Skeletal muscle satellite cell (primary cell): ENCODE measurements around the gene TTC22. TPM values are rescaled to one million over a fixed set of nuclear protein-coding genes. Genes with fewer than 3 reads are reported as not detected.

Experiments used
- H3K27me3 ChIP-seq: 2 replicates; pipeline ENCODE4 v1.7.0; 2013; ENCODE audit warnings: low read length; ENCODE audit not compliant: control insufficient read depth, insufficient read depth
- H3K36me3 ChIP-seq: 2 replicates; pipeline ENCODE4 v1.7.0; 2013; ENCODE audit warnings: mild to moderate bottlenecking, control low read depth, low read length; ENCODE audit not compliant: insufficient read depth
- H3K4me1 ChIP-seq: 2 replicates; pipeline ENCODE4 v1.7.0; 2013; ENCODE audit warnings: low read length; ENCODE audit not compliant: control insufficient read depth, insufficient read depth
- H3K4me2 ChIP-seq: 2 replicates; pipeline ENCODE4 v1.7.0; 2013; ENCODE audit warnings: mild to moderate bottlenecking, low read length
- H3K4me3 ChIP-seq: 2 replicates; pipeline ENCODE4 v1.7.0; 2013; ENCODE audit warnings: low read length
- H3K9ac ChIP-seq: 2 replicates; pipeline ENCODE4 v1.7.0; 2013; ENCODE audit warnings: mild to moderate bottlenecking, low read depth, low read length, moderate library complexity
- H3K9me3 ChIP-seq: replicated peaks from 2 replicates; pipeline ENCODE4 v1.7.0; 2013; ENCODE audit warnings: mild to moderate bottlenecking, control low read depth, low read length
- total RNA-seq: library from RNA; depleted of rRNA; stranded (reverse); fragments of >200 nt; gene quantifications from 2 replicates; pipeline ENCODE4 v1.2.3, GENCODE V29; 2012; rRNA removed

Gene TTC22
- not detected in 2 replicates for total RNA-seq

DNA sequence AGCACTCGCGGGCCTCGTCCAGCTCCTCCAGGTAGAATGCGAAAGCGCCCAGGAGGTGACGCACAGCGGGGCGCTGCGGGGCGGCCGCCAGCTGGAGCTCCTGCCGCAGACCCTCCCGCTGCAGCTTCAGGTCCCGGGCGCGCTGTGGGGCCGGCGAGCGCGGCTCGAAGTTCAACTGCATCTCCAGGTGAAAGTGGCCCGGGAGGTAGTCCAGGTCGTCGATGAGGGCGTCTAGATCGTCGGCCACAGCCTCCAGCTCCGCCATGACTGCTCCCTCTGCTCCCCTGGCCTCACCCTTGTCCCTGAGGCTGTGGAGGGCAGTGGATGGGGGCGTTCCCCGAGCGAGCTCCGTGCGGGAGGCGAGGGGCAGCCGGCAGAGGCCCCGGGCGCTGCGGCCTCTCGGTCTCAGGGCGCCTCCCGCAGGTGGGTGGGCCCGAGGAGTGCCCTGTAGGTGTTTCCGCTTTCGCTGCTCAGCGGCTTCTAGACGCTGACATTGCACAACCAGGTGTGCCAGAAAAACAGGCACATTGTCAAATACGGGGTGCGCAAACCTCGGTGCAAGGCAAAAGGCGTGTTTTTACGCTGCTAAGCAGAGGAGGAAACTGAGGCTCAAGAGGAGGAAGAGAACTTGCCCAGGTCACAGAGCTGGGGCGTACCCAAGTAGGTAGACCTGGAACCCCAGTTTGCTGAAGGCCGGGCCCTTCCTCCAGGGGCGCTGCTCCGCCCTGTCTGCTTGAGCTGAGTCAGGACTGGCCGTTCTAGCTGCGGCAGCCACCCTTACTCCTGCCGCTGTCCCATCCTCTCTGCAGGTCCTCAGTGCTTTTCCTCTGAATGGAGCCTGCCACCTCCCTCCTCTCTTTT lies at the start of gene TTC22:
TTC22 (minus strand) TSS at position 425 of the 861 bp plus-strand sequence; CDS start at position 265, 160 bp downstream.
- Histone ChIP-seq H3K9me3 (no peaks in the 10 kb centered on the region), H3K9ac (no peak within 1 kb of the TSS), H3K4me2 (peak within 1 kb of the TSS; percentile 51), H3K36me3 (no peaks in the 10 kb centered on the region), H3K4me1 (peaks cover 13% of the 10 kb centered on the region), H3K4me3 (peak within 1 kb of the TSS; percentile 31), H3K27me3 (peaks cover 47% of the 10 kb centered on the region)

DNA sequence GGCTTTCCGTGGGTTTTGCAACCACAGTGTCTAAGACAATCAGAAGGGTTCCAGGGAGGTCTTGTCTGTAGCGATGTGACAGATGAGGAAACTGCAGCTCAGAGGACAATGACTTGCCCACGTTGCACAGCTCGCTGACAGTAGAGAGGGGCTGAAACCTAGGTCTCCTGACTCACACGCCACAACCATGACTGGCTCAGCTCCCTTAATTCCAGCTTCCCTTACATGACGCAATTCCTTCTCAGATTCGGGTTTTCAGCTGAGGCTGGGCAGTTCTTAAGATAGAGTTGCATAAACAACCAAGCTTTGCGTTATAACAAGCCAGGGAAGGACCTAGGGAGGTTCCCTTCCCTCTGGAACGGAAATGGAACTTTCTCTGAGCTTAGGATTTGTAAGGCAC lies 49.6 kb upstream of the TTC22 start:
- Histone ChIP-seq H3K4me2 (no peak overlapping the region), H3K9me3 (no peaks in the 10 kb centered on the region), H3K27me3 (no peaks in the 10 kb centered on the region), H3K4me3 (no peak overlapping the region), H3K36me3 (peaks cover 66% of the 10 kb centered on the region), H3K4me1 (peaks cover 19% of the 10 kb centered on the region), H3K9ac (no peak overlapping the region)

DNA sequence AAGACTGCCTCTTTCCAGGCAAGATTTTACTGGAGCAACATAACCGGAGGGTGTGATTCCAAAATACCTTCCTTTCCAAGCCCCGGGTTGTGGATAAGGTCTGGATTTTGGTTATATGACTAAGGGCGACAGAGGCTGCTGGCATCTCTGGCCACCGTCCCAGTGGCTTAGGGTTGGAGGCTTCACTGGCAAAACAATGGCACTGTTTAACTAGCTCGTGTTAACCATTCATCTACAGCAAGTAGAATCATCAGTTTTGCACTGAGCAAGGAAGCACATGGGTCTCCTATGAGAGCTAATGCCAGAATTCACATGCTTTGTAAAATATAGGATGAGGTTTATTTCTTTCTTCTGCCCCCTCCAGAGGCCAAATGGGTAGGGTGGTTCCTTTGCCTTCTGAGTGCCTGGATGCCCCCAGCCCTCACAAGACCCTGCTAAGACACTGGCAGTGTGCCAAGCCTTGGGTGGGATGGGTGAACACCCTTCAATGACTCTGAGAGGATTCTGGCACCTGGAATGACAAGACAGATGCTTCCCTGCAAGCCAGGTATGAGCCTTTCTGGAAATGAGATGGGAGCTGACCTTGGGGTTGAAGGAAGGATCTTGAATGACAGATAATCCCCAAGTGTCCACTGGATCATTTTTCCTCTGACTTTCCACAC lies 49.1 kb upstream of the TTC22 start:
- Histone ChIP-seq H3K4me2 (no peak overlapping the region), H3K4me1 (peaks cover 19% of the 10 kb centered on the region), H3K9me3 (no peaks in the 10 kb centered on the region), H3K4me3 (no peak overlapping the region), H3K9ac (no peak overlapping the region), H3K27me3 (no peaks in the 10 kb centered on the region), H3K36me3 (peaks cover 66% of the 10 kb centered on the region)

DNA sequence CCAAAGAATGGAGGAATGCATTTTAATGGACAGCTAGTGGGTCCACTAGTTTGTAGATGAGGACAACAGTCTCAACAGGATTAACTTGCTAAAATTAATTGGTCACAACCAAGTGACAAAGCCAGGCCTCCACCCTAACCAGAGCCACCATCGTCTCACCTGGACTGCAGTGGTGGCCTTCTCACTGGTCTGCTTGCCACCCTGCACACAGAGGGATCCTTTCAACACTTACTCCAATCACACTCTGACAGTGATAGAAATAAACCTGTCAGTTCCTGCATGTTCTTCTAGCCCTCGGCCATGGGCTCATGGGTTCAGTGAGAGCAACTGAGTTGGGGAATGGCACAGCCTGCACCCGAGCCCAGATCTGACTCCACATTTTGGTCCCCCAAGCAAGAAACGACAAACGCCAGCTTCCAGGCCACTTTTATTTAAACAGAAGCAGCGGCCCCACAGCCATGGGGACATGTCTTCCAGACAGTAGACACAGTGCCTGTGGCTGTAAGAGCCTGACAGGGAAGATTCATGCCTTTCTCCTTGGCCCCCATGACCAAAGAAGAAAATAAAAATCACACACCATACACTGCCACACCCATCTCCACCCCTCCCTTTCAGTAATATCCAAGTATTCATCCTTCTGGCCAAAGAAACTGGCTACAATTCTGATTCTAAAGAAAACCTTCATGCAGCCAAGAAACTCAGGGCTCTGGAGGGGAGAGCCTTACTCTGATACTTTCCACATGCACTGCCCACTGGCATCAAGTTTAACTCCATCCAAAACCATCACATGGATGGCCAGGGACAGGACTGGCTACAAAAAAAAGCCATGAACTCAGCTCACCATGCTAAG lies 48.3 kb upstream of the TTC22 start:
- H3K36me3 ChIP-seq = peaks cover 62% of the 10 kb centered on the region
- no peak overlapping the region for H3K4me2 ChIP-seq
- H3K9ac ChIP-seq = no peak overlapping the region
- H3K27me3 ChIP-seq = no peaks in the 10 kb centered on the region
- no peaks in the 10 kb centered on the region for H3K9me3 ChIP-seq
- no peak overlapping the region for H3K4me3 ChIP-seq
- peaks cover 19% of the 10 kb centered on the region for H3K4me1 ChIP-seq

DNA sequence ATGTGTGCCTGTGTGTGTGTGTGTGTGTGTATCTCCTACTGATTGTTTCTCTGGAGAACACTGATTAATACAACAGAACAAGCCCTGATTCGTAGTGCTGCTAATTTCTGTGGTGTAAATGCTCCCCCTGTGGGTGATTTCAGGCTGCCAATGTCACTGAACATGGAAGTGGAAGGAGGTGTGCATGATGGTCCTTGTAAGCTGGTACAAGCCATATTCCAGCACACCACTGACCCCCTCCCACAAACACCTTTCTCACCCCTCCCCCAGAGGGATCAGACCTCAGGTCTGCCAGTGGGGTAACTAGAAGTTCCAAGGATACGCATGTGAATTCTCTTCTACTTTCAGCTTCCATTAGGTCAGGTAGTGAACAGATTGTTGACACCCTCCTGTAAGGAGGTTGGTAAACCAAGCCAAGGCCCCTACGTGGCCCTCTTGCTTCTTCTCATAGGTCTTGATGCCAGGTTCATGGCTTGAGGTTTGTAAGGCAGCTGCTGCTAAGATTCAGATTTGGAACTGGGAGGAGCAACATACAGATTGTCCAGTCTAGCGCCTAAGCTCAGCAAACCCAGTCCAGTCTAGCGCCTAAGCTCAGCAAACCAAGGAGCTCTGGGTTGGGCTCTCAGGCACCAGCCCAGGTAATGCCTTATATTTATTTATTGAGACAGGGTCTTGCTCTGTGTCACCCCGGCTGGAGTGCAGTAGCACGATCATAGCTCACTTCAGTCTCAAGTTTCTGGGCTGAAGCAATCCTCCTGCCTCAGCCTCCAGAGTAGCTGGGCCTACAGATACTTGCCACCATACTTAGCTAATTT lies 47.2 kb upstream of the TTC22 start:
- Histone ChIP-seq H3K4me1 (peaks cover 19% of the 10 kb centered on the region), H3K4me3 (no peak overlapping the region), H3K36me3 (peaks cover 50% of the 10 kb centered on the region), H3K9me3 (no peaks in the 10 kb centered on the region), H3K27me3 (no peaks in the 10 kb centered on the region), H3K9ac (no peak overlapping the region), H3K4me2 (no peak overlapping the region)

DNA sequence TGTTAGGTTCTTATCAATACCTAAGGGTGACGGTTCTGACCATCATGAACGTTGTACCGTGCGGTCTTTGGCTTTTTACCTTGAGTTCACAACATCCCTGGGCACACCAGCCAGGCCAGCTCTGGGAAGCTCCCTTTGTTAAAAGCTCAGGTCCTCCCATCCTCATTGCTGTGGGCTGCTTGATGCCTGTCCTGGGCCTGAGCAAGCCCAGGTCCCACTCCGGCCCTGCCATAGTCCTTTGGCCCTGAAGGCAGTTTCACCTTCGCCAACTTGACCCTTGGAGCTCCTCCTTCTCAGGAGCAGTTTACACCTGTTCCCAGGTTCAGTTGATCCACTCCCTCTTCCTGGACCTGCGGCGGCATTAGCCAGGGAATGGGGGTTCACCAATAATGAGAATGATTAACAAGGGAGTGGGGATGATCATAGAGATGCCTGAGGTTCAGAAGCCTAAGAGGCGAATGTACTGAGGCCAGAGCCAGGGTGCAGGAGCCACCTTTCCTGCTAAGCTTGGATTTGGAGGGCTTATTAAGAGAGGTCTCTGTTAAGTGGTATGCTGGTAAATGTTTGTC lies 45.7 kb upstream of the TTC22 start:
- Histone ChIP-seq H3K9ac (no peak overlapping the region), H3K36me3 (peaks cover 35% of the 10 kb centered on the region), H3K9me3 (no peaks in the 10 kb centered on the region), H3K4me2 (no peak overlapping the region), H3K4me3 (no peak overlapping the region), H3K4me1 (peaks cover 19% of the 10 kb centered on the region), H3K27me3 (no peaks in the 10 kb centered on the region)

DNA sequence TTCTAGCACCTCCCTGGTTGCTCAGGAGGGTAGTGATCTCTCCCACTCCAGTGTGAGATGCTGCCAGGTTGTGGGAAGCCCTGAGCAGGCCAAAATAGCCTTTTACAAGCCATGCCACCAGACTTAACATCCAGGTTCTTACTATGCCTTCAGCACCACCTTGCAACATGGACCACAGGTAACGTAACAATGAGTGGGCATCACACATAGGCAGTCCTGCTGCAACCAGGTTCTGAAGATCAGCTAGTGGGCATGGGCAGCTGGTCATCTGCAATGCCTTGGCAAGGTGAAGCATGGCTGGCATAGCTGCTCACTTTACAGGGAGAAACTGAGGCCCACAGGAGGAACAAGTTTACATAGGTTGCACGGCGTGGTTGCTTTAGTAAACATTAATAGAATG lies 45.2 kb upstream of the TTC22 start:
- Histone ChIP-seq H3K4me2 (no peak overlapping the region), H3K27me3 (no peaks in the 10 kb centered on the region), H3K9me3 (no peaks in the 10 kb centered on the region), H3K4me1 (peaks cover 17% of the 10 kb centered on the region), H3K36me3 (peaks cover 30% of the 10 kb centered on the region), H3K4me3 (no peak overlapping the region), H3K9ac (no peak overlapping the region)

DNA sequence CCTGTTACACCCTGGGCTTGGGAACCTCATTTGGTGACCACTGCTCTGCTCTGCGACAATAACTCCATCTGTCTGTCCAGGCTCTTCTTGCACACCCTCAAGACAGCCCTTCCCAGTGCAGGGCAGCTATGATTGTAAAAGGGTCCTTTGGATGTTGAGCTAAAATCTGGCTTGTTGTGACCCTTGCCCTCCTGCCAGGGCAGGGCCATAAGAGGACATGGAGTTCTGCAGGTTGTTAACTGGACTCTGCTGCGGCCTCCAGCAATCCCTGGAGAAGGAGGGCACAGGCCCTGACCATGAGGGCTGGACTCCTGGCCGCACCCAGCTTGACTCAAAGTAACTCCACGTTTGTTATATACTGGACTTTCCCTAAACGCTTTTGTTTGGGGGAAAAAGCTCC lies 44.6 kb upstream of the TTC22 start:
- Histone ChIP-seq H3K4me1 (peaks cover 12% of the 10 kb centered on the region), H3K9ac (no peak overlapping the region), H3K9me3 (no peaks in the 10 kb centered on the region), H3K4me3 (no peak overlapping the region), H3K27me3 (peaks cover 3% of the 10 kb centered on the region), H3K36me3 (peaks cover 26% of the 10 kb centered on the region), H3K4me2 (no peak overlapping the region)

DNA sequence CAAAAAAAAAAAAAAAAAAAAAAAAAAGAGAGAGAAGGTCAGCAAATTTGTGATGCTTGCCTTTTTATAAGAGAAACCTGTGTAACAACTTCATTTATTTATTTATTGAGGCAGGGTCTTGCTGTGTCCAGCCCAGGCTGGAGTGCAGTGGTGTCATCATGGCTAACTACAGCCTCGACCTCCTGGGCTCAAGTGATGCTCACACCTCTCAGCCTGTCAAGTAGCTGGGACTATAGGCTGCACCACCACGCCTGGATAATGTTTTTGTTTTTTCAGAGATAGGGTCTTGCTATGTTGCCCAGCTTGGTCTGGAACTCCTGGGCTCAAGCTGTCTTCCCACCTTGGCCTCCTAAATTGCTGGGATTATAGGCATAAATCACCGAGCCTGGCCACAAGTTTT lies 43.4 kb upstream of the TTC22 start:
- peaks cover 3% of the 10 kb centered on the region for H3K27me3 ChIP-seq
- no peaks in the 10 kb centered on the region for H3K9me3 ChIP-seq
- H3K36me3 ChIP-seq = peaks cover 16% of the 10 kb centered on the region
- no peaks in the 10 kb centered on the region for H3K4me1 ChIP-seq
- H3K4me3 ChIP-seq = no peak overlapping the region
- no peak overlapping the region for H3K9ac ChIP-seq
- no peak overlapping the region for H3K4me2 ChIP-seq

DNA sequence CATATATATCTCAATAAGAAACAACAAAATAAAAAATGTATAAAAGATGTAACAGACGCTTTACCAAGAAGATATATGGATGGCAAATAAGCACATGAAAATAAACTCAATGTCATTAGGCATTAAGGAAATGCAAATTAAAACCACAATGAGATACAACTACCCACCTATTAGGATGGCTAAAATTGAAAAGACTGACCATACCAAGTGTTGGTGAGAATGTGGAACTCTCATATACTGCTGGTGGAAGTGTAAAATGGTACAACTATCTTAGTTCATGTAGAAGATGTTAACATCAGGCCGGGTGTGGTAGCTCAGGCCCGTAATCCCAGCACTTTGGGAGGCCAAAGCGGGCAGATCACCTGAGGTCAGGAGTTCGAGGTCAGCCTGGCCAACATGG lies 42.3 kb upstream of the TTC22 start:
- peaks cover 5% of the 10 kb centered on the region for H3K36me3 ChIP-seq
- no peak overlapping the region for H3K4me2 ChIP-seq
- no peaks in the 10 kb centered on the region for H3K4me1 ChIP-seq
- no peaks in the 10 kb centered on the region for H3K9me3 ChIP-seq
- H3K4me3 ChIP-seq = no peak overlapping the region
- H3K27me3 ChIP-seq = peaks cover 6% of the 10 kb centered on the region
- no peak overlapping the region for H3K9ac ChIP-seq
